AG09309 (cell line): ENCODE data around the gene CCDC137.

Source experiments
- DNase-seq: peaks from one replicate; pipeline ENCODE4 v3.0.0-alpha.2; 2010; ENCODE audit warnings: low read depth
- H3K4me3 ChIP-seq: 2 replicates; pipeline ENCODE4 v1.5.1; 2011; ENCODE audit warnings: mild to moderate bottlenecking, low read depth, low read length, moderate library complexity; ENCODE audit not compliant: control insufficient read depth
- CTCF ChIP-seq: IDR thresholded peaks from 2 replicates; pipeline ENCODE4 v1.5.1; 2011; ENCODE audit warnings: mild to moderate bottlenecking, low read depth, low read length, inconsistent platforms; ENCODE audit not compliant: insufficient read depth, control insufficient read depth; ENCODE audit errors: missing control alignments

The CCDC137 gene

GRCh38 chr17:81715107-81715871, 48.8 kb downstream of the CCDC137 start:
- DNase-seq: no peak
- no peak for TF ChIP-seq CTCF
- no peak overlapping the region for H3K4me3 ChIP-seq

- no peak for DNase-seq
- TF ChIP-seq CTCF: no peak
- no peak overlapping the region for H3K4me3 ChIP-seq
These were observed 49.5 kb downstream of the CCDC137 start for GRCh38 chr17:81715872-81716673.

GRCh38 chr17:81716674-81716996, 50.1 kb downstream of the CCDC137 start:
- H3K4me3 ChIP-seq: no peak overlapping the region
- DNase-seq: no peak
- no peak for TF ChIP-seq CTCF

- no peak for TF ChIP-seq CTCF
- no peak overlapping the region for H3K4me3 ChIP-seq
- DNase-seq: no peak
These were observed 50.7 kb downstream of the CCDC137 start for GRCh38 chr17:81717049-81717765.

- H3K4me3 ChIP-seq: no peak overlapping the region
- no peak for DNase-seq
- TF ChIP-seq CTCF: no peak
These were observed 51.2 kb downstream of the CCDC137 start for GRCh38 chr17:81717766-81718089.

GRCh38 chr17:81719410-81720266, 53.1 kb downstream of the CCDC137 start:
- no peak for TF ChIP-seq CTCF
- no peak overlapping the region for H3K4me3 ChIP-seq

More at GRCh38 chr17:81719410-81720266, 53.1 kb downstream of the CCDC137 start:
- DNase-seq: no peak
